SW 1271 (cell line): ENCODE data around the gene GABBR2.

Source experiments
- DNase-seq, 2 experiments: peaks; one replicate each; lab custom pipeline; 2025; lab: John Stamatoyannopoulos, UW

Gene GABBR2

DNA sequence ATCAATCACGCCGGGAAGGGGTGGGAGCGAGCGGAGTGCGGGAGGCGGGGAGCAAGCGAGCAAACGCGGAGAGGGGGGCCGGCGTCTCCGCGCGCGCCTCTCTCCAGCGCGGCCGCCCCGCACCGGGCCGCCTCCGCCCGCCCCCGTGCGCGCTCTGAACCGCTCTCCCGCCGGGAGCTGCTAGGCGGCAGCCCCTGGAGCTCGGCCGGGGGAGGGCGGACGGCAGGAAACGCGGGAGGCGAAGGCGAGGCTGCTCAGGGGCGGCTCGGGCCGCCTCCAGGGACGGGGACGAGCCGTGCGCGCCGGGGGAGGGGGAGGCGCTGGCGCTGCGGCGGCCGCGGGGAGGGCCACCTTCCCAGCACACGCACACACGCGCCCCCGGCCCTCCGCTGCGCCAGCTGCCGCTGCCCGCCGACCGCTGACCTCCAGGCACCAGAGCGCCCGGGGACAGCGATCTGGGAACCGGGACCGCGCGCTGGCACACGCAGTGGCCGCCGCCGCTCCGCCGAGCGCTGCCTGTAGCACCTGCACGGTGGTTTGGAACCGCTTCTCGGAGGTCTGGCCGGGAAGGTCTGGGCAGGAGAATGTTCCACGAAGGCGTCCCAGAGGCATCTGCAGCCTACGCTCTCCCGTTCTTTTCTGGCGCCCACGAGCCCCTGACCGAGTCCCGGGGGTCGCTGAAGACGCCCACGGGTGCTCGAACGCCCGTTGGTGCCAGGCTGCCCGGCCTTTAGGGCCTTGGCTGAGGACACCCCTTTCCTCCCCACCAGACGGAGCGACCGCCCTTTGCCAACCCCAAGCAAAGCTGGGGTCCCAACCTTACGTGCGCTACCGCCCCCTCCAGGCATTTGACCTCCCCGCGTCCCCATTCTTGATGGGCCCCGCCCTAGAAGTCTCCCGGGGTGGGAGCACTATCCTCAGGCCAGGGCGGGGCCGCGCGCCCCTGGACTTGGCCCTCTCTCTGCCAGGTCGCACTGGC lies at the start of gene GABBR2:
Gene GABBR2, minus strand, starts transcription at position 3 of the 979 bp plus-strand sequence. CDS start 198 bp downstream, outside the sequence.
- DNase-seq = no peak

DNA sequence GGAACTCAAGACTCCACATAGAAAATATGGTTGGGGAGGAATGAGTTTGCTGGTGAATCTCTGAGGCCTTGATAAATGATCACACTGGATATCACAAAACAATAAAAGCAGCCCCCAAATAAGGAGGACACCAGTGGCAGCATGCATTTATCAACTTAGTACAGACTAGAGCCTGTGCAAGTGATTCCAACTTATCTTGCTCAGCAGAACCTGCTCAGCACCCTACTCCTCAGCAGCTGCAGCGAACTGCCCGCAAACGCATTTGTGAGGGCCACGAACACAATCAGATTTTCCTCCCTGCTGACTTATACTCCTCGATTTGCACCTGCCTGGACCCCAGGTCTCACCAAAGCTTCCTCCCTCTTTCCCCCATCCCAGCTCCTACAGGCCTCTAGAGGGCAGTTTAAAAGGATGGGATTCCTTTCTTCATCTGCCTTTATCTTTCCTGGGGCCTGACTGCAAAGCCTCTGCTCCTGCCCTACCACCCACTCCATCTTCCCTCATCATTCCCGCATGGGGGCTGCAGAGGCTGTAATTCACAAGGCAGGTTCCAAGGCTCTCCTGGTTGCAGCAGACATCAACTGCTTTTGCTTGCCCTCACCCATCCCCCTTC lies 46.4 kb upstream of the GABBR2 start:
- DNase-seq = no peak

DNA sequence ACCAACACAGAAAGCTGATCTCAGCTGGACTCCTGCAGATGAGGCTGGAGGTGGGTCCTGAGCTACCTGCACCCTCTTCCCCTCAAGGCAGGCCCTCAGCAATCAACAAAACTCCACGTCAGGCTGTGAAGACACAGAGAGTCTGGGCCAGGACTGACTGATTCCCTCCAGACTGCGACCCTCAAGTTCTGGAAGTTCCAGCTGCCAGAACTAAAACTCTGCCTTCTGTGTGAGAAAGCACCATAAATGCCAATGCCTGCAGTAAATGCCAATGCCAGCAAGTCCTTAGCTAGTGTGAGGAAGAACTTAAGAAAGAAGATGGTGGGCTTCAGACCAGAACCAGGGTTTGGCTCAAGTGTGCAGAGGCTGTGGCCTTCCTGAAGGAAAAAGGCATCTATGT lies 42.5 kb upstream of the GABBR2 start:
- no peak for DNase-seq

DNA sequence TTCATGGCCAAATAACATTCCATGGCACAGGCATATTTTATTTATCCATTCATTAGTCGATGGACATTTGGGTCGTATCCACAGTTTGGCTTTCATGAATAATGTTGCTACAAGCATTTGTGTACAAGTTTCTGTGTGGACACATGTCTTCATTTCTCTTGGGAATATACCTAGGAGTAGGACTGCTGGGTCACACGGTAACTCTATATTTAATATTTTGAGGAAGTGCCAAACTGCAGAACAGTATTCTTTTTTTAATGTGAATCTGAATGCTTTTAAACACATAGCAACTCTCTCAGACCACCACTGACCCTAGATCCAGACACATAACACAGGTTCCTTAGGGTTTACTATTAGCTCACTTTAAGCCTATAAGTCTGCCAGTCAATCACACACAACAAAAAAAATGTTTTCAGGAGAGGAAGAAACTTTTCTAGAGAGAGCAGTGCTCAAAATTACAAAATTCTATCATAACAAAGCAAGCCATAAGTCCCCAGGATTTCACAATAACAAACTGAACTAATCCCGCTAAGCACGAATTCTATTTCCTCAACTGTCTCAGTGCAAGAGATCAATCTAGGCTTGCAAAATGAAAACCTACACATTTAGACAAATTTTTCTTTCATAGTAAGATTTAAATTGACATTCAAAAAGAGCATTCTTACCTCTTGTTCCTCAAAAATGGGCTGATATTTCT lies 41.8 kb upstream of the GABBR2 start:
- no peak for DNase-seq

DNA sequence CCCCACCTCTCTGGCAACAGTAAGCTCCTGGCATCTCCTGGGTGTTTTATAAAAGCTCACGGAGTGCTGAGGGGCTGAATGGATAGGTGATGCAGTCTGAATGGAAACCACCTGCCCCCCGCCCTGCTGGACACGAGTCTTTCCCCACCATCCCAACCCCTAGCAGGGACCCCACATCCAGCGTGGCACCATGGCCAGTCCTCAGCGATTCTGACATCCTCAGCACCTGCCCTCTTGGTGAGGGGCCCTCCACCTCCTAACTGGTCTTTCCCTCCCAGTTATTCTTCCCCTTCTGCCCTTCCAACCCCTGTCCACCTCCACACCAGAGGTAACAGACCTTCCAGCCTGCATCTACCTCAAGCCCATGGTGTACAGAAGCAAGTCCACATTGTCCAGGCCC lies 38.7 kb upstream of the GABBR2 start:
- DNase-seq = no peak

DNA sequence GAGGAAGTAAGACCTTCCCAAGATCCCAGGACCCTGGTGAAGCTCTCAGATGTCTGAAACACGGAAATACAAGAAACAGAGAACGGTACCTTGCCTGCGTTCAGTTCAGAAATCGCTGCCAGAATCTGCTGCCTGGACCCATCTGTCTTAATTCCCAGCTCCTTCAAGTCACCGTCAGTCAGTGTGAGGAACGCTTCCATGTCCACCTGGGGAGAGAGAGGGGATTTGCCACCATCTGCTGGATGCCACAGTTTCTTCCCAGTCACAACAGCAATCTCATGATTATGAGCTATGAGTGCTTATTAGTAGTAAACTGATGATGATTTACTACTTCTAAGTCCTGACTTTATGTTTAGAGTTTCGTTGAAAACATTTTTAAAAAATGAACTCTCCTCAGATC lies 36.7 kb upstream of the GABBR2 start:
- DNase-seq = no peak

DNA sequence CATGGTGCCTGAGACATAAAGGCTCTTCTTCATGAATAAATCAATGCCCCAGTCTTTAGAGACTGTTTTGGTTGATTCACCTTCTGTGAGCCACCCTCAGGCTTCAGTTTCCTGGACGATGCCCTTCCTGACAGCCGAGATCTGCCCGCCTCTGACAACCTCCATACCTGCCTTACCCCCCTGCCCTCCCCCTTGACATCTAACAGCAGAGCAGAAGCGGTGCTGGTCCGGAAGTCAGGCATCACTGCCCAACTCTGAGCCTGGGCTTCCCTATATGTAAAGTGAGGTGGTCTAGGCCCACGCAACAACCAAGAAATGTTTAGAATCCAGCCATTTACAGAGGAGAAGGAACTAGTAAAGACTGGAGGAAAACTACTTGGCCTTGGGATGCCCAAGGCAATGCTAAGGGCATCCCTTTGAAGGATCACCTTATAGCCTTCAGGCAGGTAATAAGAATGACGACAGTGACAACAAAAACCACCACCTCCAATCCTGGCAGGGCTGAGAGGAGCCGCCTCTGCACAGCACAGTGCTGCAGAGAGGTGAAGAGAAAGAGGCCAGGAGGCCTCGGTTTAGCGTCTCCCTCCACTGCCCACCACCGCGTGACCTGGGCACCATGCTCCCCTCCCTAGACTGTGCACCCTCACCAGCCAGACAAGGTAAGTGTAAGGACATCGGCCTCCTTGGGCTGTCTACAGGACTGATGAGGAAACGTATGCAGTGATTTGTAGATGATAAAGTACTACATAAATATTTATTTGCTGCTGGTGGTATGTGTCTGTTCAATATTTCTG lies 35.3 kb upstream of the GABBR2 start:
- DNase-seq = no peak

DNA sequence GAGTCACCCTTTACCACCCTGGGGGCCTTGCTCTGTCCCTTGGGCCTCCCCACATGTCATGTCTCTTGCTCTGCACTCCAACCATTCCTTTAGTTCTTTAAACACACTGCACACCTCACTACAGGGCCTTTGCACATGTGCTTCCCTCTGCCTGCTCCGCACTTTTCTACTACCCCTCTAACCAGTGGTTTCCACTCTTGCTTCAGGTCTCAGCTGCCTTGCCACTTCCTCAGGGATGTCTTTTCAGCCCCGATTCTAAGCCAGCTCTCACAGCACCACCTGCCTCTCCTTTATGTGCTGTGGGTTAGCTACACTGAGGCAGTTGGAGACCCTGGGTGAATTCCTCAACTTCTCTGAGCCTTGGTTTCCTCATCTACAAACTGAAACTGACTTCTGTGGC lies 34.6 kb upstream of the GABBR2 start:
- DNase-seq = no peak

DNA sequence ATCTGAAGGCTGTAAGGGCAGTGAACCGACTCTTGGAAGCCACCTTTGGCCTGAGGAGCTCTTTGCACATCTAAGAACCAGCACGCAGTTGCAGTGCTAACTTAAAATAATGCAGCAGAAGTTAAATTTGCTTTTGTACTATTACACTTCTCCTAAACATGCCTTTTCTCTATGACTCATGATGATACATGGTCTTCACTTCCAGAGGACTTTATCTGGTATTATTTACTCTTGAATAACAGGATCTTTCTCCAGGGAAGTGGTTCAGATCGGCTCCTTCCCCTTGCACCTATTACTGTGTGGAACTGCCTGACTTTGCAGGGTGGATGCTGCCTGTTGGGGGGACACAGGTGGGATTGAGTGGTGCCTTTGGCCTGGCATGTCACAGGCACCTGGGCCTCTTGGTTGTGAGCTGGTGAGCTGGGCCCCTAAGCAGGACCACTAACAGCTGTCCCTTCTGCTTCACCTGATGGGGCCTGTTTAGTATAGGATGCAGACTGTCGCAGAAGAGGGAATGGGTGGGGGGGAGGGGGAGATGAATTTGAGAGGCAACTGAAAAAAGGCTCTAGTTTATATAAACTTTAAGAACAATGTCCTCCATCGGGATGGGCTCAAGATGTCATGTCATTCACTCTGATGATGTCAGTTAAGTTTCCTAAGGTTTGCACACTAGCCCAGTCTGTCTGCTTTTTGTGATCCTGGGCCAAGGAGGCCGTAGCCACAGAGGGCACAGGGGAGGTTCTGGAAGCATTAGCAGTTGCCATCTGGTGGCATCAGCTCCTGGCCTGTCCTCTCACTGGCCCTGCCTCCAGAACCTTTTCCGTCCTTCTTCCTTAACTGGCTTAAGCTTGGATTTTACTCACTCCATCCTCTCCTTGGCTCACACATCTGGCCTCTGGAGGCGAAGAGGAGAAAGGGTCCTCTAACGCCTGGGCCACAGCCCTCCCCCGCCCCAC lies 33.9 kb upstream of the GABBR2 start:
- DNase-seq = peak in 1 of 2 experiments; percentile 8

DNA sequence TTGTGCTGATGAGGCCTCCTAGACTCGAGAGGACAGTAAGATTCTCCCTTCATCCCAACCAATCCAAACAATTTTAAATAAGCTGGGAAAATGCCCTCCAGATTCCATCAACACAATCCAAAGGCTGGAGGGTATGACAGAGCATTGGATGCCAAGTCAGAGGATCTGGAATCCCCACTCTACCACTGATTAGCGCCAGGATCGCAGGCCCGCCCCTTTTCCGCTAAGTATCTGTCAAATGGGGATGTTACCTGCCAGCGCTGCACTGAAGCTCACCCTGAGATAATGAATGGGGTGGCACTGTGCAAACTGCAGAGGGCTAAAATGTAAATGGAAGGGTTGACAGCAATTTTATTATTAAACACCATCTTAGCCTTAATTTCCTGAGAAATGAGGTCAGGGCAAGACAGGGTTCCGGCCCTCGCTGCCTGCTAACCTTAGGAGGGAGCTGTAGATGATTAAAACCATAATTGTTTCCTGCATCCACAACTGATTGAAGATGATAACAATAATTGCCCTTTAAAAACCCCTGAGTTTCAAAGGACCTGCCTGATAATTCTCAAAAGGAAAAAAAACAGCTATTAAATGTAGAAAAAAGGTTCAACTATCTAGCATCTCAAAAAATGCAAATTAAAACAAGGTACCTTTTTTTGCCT lies 31.6 kb upstream of the GABBR2 start:
- no peak for DNase-seq

DNA sequence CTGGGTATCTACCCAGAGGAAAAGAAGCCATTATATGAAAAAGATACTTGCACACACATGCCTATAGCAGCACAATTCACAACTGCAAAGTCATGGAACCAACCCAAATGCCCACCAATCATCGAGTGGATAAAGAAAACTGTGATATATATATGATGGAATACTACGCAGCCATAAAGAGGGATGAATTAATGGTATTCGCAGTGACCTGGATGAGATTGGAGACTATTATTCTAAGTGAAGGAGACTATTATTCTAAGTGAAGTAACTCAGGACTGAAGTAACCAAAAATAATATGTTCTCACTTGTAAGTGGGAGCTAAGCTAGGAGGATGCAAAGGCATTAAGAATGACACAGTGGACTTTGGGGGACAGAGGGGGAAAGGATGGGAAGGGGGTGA lies 30.0 kb upstream of the GABBR2 start:
- no peak for DNase-seq

DNA sequence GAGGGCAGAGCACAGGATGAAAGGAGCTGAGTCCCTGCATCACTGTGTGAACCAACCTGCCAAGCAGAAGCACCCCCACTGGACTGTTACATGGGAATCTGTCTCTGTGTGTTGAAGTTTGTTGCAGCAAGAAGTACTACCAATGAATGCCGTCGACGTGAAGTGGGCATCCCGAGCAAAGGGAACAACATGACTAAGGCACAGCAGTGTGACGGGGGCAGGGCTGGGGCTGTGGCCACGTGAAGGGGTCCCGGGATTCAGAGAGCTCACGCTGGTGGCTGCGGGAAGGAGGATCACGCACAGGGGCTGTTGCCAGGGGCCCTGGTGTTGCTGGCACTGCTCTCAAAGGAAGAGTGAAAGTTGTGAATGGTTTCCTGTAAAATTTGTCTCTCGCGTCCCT lies 27.5 kb upstream of the GABBR2 start:
- no peak for DNase-seq

DNA sequence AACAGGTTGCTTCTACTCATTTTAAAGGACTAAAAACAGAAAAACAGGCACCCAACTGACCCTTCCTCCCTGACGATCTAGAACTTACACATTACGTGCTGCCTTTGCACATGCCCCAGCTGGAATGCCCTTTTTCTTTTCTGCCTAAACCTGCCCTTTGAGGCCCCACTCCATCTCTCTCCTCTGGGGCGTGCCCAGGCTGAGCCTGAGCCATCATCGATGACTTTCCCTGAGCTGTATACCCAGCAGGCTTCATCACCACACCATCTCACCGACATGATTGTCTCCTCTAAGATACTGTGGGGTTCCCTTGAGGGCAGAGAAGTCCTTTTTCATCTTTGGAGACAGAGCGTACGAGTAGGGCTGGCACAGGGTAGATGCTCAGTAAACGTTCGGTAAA lies 24.1 kb upstream of the GABBR2 start:
- DNase-seq = no peak

DNA sequence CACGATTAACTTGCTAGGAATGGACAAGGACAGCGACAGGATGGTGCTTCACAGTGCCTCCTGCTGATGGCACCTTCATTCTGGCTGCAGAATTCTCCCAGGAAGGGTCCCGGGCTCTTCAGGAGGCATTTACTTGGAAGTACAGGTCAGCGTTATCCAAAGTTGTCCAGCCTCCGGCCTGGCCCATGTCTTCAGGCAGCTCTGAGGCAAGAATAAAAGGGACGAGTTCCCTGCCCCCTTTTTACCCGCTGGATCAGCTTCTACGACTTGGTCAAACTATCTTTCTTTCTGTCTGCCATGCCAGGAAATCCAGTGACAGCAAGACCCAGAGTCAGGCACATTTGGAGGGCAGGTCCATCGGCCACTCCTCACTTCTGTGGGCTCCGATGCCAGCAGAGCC lies 23.4 kb upstream of the GABBR2 start:
- DNase-seq = no peak

DNA sequence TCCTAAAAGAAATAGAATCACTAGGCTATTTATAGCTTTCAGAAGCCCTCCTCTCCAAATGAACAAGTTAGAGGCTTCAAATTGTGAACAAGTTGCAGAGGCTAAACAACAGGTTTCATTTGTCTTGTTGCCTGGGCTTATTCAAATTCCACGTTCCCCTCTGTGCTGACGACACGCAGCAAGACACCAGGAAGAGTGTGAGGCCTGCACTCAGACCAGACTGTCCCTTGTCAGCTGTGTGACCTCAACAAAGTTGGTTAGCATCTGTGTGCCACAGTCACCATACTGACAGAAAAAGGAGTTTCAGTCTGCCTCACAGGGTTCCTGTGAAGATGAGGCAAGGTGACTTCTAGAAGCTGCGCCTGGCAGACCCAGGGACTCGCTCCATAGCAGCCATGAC lies 22.1 kb upstream of the GABBR2 start:
- no peak for DNase-seq

DNA sequence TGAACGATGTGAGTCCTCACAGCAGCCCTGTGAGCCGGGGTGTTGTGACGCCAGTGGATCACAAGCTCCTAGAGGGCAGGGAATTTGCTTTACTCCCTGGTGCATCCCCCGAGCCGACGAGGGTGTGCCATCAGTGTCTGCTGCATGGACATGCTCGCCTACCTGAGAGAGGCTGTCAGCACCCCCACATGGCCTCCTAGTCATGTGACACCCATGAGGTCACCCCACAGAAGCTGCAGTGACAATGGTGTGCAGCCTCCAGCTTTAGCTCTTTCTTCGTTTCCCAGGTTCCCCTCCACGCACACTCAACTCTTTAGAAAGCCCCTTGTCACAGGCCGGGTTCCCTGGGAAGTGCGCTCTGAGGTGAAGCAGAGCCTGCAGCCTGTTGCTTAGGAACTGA lies 19.8 kb upstream of the GABBR2 start:
- DNase-seq = no peak

DNA sequence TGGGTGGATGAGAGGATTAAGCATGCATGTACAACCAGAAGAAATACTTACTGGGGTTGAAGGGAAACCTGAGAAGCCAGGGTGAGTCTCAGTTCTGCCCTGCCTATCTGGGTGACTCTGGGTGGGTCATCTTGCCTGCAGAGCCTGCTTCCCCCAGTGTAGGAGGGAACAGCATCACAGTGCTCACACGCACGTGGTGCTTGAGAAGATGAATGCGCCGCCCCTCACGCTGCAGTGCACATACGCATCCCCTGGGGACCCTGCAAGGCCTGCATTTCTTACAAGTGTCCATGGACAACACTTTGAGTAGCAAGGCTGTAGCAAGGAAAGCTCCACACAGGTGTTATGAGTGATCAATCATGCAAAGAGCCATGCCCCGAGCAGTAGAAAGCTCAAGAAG lies 18.7 kb upstream of the GABBR2 start:
- DNase-seq = no peak

DNA sequence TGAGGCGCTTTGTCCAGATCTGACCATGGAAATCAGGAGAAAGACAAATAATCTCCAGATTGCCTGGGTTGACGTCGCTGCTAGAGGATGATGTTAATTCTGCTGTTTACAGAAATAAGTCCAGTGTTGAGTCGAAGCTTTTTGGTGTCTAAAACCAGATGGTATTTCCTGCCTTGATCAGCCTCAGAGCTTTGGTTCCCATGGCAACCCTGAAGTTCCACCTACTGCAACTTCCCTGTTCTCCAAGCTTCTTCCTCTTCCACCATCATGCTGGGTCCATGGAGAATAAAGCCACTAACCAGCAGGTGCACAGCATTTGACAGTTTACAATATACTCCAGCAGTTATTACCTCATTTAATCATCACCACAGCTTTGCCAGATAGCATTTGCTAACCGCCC lies 18.0 kb upstream of the GABBR2 start:
- DNase-seq = no peak

DNA sequence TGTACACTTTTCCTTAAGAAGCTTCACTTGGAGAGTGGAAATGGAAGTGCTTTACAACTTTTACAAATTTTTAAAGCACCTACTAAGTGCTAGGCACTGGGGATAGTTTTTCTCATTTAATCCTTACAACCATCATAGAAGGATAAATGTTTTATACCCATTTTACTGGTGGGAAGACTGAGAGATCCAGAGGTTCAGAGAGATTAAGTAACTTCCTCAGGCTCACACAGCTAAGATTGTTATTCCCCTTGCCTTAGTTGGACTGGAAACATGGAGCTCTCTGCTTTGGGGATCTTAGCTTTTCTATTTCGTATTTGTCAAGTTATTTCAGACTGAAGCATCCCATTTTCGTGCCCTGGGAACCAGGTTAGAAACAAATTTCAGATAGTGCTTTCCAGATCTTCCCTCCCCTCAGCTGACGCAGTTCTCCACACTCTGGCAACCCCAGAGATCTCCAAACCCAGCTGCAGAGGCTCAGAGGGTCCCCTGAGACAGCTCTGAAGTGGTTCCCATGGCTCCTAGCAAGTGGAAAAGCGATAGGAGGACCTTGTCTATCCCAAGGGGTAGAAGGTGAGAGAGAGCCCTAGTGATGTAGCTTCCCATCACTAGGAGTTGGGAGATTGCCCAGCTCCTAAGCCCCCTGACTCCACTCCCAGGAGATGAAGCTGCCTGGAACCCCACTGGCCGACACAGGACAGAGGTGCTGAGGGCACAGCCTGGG lies 16.2 kb upstream of the GABBR2 start:
- DNase-seq = no peak

DNA sequence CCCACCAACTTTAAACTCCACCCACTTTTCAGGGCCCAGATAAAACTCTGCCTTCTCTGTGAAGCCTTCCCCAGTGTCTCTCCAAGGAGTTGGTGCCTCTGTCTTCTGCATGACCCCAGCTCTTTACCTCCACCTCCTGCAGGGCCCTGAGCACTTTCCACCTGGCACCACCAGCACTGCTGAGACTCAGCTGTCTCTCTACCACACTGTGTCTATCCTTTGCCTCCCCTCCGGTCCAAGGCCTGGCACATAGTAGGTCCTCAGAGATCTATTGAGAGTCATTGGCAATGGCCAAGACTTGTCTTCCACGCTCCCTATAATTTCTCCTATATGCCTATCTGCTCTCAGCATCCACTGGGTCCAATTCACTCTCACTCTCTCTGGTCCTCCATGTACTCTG lies 12.9 kb upstream of the GABBR2 start:
- no peak for DNase-seq
